ENCODE results near the gene PPP1R3D.

GRCh38 chr20:59955131-59955796 is 15.2 kb upstream of the PPP1R3D start:
- no peak for TF ChIP-seq CSRNP3 (CRISPR knock-in tag; IDR thresholded peaks at IDR 0.05)
- no peak for TF ChIP-seq ESRRG (CRISPR knock-in tag; IDR thresholded peaks at IDR 0.05)
- no peak for TF ChIP-seq OSR1 (CRISPR knock-in tag; IDR thresholded peaks at IDR 0.05)
- no peak for TF ChIP-seq ZFP30 (CRISPR knock-in tag; IDR thresholded peaks at IDR 0.05)
- no peak for TF ChIP-seq RARB (CRISPR knock-in tag; IDR thresholded peaks at IDR 0.05)
